HepG2 (cell line): ENCODE measurements around the gene DHX16. TPM values are rescaled to one million over a fixed set of nuclear protein-coding genes. Genes with fewer than 3 reads are reported as not detected.

ENCODE experiments used
- FOXK2 ChIP-seq: fragments of 450-650 bp; IDR thresholded peaks from 2 replicates; pipeline ENCODE4 v1.6.1; 2016
- JUNB ChIP-seq: sonication (generic); formaldehyde crosslinking; IDR thresholded peaks from 2 replicates; pipeline ENCODE4 v1.8.0; 2022; ENCODE audit warnings: missing genetic modification reagents, mild to moderate bottlenecking, borderline replicate concordance
- KAT2B ChIP-seq: fragments of 150-350 bp; IDR thresholded peaks from 2 replicates; pipeline ENCODE4 v1.6.1; 2014; ENCODE audit warnings: low read depth, low read length, borderline replicate concordance
- NFYC ChIP-seq: IDR thresholded peaks from 2 replicates; pipeline ENCODE4 v1.6.1; 2016; ENCODE audit warnings: missing genetic modification reagents, missing compliant biosample characterization
- PHF20 ChIP-seq: sonication (generic); formaldehyde crosslinking; IDR thresholded peaks from 2 replicates; pipeline ENCODE4 v1.5.0; 2020; ENCODE audit warnings: mild to moderate bottlenecking, missing genetic modification reagents
- PHF5A ChIP-seq: IDR thresholded peaks from one replicate; pipeline ENCODE4 v1.6.1; 2018; ENCODE audit warnings: low read depth, missing genetic modification reagents; ENCODE audit not compliant: unreplicated experiment
- POLR2AphosphoS2 ChIP-seq: IDR thresholded peaks from 2 replicates; pipeline ENCODE4 v1.6.1; 2011; ENCODE audit warnings: low read depth, low read length, improper control_type of control experiment
- TARDBP ChIP-seq: sonication (generic); formaldehyde crosslinking; IDR thresholded peaks from 2 replicates; pipeline ENCODE4 v1.8.0; 2022; ENCODE audit warnings: mild to moderate bottlenecking, missing genetic modification reagents
- TBX3 ChIP-seq: fragments of 450-650 bp; IDR thresholded peaks from 2 replicates; pipeline ENCODE4 v1.6.1; 2017; ENCODE audit warnings: antibody characterized with exemption, mild to moderate bottlenecking, inconsistent platforms, borderline replicate concordance
- ZFP36 ChIP-seq: fragments of 150-350 bp; IDR thresholded peaks from 2 replicates; pipeline ENCODE4 v1.6.1; 2018; ENCODE audit warnings: borderline replicate concordance, low read length, low read depth; ENCODE audit not compliant: partially characterized antibody
- ZNF142 ChIP-seq: sonication (generic); formaldehyde crosslinking; IDR thresholded peaks from 2 replicates; pipeline ENCODE4 v1.4.0; 2020; ENCODE audit warnings: missing genetic modification reagents
- ZNF235 ChIP-seq: sonication (generic); formaldehyde crosslinking; IDR thresholded peaks from 2 replicates; pipeline ENCODE4 v1.8.1; 2023; ENCODE audit warnings: mild to moderate bottlenecking, missing genetic modification reagents, borderline replicate concordance
- ZNF557 ChIP-seq: sonication (generic); formaldehyde crosslinking; IDR thresholded peaks from 2 replicates; pipeline ENCODE4 v1.4.0; 2020; ENCODE audit warnings: missing genetic modification reagents
- ZSCAN22 ChIP-seq: sonication (generic); formaldehyde crosslinking; IDR thresholded peaks from 2 replicates; pipeline ENCODE4 v1.4.0; 2020; ENCODE audit warnings: mild to moderate bottlenecking, missing genetic modification reagents
- ZZZ3 ChIP-seq: sonication (generic); formaldehyde crosslinking; IDR thresholded peaks from 2 replicates; pipeline ENCODE4 v1.4.0; 2020; ENCODE audit warnings: missing genetic modification reagents, mild to moderate bottlenecking, borderline replicate concordance
- polyA plus RNA-seq, 8 experiments: library from polyadenylated mRNA; depleted of rRNA in 3 of 8; stranded (reverse) in 7 of 8; unstranded in 1 of 8; fragments of >200 nt; fragmentation: Illumina TruSeq in 4 of 8; extraction: Trizol in 4 of 8; gene quantifications; 2 replicates each; pipeline versions ENCODE4 v1.2.1 to v1.2.3, GENCODE V29; 2011 to 2016; ENCODE audit warnings: low read depth in 4 of 8, missing spikeins in 1 of 8, mixed read lengths in 1 of 8; ENCODE audit not compliant: insufficient read depth in 1 of 8
- total RNA-seq, 5 experiments: library from RNA; depleted of rRNA; stranded (reverse); fragments of >200 nt; fragmentation: Illumina TruSeq; extraction: Trizol; gene quantifications; 2 replicates each; pipeline ENCODE4 v1.2.3, GENCODE V29; 2016; ENCODE audit warnings: low read depth in 1 of 5
- TF ChIP-seq, protein P1 (sequence below): sonication (generic); formaldehyde crosslinking; IDR thresholded peaks from 2 replicates; pipeline ENCODE4 v1.5.0; 2020; ENCODE audit warnings: missing genetic modification reagents
- TF ChIP-seq, protein P2 (sequence below): sonication (generic); formaldehyde crosslinking; IDR thresholded peaks from 2 replicates; pipeline ENCODE4 v1.9.0; 2021; ENCODE audit warnings: missing genetic modification reagents, borderline replicate concordance
- TF ChIP-seq, protein P3 (sequence below): sonication (generic); formaldehyde crosslinking; IDR thresholded peaks from 2 replicates; pipeline ENCODE4 v1.4.0; 2020; ENCODE audit warnings: missing genetic modification reagents

Gene DHX16
- total and polyA plus RNA-seq, 2 of the 13 experiments (the other 11 are each of a cell fraction or from before 2014, with no cell fraction given), result 57.0 to 58.5 TPM

- TF ChIP-seq, protein P1, sequence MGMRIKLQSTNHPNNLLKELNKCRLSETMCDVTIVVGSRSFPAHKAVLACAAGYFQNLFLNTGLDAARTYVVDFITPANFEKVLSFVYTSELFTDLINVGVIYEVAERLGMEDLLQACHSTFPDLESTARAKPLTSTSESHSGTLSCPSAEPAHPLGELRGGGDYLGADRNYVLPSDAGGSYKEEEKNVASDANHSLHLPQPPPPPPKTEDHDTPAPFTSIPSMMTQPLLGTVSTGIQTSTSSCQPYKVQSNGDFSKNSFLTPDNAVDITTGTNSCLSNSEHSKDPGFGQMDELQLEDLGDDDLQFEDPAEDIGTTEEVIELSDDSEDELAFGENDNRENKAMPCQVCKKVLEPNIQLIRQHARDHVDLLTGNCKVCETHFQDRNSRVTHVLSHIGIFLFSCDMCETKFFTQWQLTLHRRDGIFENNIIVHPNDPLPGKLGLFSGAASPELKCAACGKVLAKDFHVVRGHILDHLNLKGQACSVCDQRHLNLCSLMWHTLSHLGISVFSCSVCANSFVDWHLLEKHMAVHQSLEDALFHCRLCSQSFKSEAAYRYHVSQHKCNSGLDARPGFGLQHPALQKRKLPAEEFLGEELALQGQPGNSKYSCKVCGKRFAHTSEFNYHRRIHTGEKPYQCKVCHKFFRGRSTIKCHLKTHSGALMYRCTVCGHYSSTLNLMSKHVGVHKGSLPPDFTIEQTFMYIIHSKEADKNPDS (CRISPR knock-in tag), result no peak
- TF ChIP-seq TBX3, result no peak
- no peak for TF ChIP-seq PHF5A (CRISPR knock-in tag)
- no peak for TF ChIP-seq ZFP36
- TF ChIP-seq, protein P2, sequence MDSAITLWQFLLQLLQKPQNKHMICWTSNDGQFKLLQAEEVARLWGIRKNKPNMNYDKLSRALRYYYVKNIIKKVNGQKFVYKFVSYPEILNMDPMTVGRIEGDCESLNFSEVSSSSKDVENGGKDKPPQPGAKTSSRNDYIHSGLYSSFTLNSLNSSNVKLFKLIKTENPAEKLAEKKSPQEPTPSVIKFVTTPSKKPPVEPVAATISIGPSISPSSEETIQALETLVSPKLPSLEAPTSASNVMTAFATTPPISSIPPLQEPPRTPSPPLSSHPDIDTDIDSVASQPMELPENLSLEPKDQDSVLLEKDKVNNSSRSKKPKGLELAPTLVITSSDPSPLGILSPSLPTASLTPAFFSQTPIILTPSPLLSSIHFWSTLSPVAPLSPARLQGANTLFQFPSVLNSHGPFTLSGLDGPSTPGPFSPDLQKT (CRISPR knock-in tag), result no peak; the same call in 1 of the 2 replicates
- no peak; the same call in none of the 2 replicates for TF ChIP-seq ZNF142 (CRISPR knock-in tag)
- no peak for TF ChIP-seq KAT2B
- TF ChIP-seq, protein P3, sequence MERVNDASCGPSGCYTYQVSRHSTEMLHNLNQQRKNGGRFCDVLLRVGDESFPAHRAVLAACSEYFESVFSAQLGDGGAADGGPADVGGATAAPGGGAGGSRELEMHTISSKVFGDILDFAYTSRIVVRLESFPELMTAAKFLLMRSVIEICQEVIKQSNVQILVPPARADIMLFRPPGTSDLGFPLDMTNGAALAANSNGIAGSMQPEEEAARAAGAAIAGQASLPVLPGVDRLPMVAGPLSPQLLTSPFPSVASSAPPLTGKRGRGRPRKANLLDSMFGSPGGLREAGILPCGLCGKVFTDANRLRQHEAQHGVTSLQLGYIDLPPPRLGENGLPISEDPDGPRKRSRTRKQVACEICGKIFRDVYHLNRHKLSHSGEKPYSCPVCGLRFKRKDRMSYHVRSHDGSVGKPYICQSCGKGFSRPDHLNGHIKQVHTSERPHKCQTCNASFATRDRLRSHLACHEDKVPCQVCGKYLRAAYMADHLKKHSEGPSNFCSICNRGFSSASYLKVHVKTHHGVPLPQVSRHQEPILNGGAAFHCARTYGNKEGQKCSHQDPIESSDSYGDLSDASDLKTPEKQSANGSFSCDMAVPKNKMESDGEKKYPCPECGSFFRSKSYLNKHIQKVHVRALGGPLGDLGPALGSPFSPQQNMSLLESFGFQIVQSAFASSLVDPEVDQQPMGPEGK (CRISPR knock-in tag), result no peak
- peak; percentile 48; the same call in 1 of the 2 replicates for TF ChIP-seq NFYC (CRISPR knock-in tag)
- TF ChIP-seq ZZZ3 (CRISPR knock-in tag), result no peak
- peak; percentile 59; the same call in 1 of the 2 replicates for TF ChIP-seq FOXK2
- peak; percentile 83 for TF ChIP-seq PHF20
- no peak for TF ChIP-seq ZSCAN22 (CRISPR knock-in tag)
- TF ChIP-seq ZNF235 (CRISPR knock-in tag), result no peak; the same call in 1 of the 2 replicates
- no peak for TF ChIP-seq JUNB (CRISPR knock-in tag)
- 0 out of 2 replicates have a peak, but pooled peaks have one; percentile 49 for TF ChIP-seq TARDBP (CRISPR knock-in tag)
- TF ChIP-seq POLR2AphosphoS2, result no peak; the same call in 1 of the 2 replicates
- no peak for TF ChIP-seq ZNF557 (CRISPR knock-in tag)
These were observed 55.1 kb downstream of the DHX16 start, which contains the start of gene MRPS18B (continued) for GRCh38 chr6:30617565-30618269.
